HUES6 (cell line): ENCODE data around the gene TEX53.

Source experiments
- H3K27ac ChIP-seq: 2 replicates; pipeline ENCODE4 v1.7.0; 2013; ENCODE audit warnings: low read depth, mild to moderate bottlenecking, low read length, inconsistent platforms
- H3K27me3 ChIP-seq: 2 replicates; pipeline ENCODE4 v1.6.1; 2013; ENCODE audit warnings: low read length; ENCODE audit not compliant: control insufficient read depth, insufficient read depth
- H3K36me3 ChIP-seq: 2 replicates; pipeline ENCODE4 v1.6.1; 2013; ENCODE audit warnings: low read length; ENCODE audit not compliant: control insufficient read depth, insufficient read depth
- H3K4me1 ChIP-seq: 2 replicates; pipeline ENCODE4 v1.6.1; 2013; ENCODE audit warnings: low read length; ENCODE audit not compliant: control insufficient read depth, insufficient read depth
- H3K4me3 ChIP-seq: 2 replicates; pipeline ENCODE4 v1.5.1; 2013; ENCODE audit warnings: low read depth, low read length
- H3K9ac ChIP-seq: one replicate; pipeline ENCODE4 v1.6.1; 2013; ENCODE audit warnings: mild to moderate bottlenecking, low read length
- H3K9me3 ChIP-seq: 2 replicates; pipeline ENCODE4 v1.6.1; 2013; ENCODE audit warnings: low read depth, low read length; ENCODE audit not compliant: control insufficient read depth, insufficient read depth

The TEX53 gene

DNA sequence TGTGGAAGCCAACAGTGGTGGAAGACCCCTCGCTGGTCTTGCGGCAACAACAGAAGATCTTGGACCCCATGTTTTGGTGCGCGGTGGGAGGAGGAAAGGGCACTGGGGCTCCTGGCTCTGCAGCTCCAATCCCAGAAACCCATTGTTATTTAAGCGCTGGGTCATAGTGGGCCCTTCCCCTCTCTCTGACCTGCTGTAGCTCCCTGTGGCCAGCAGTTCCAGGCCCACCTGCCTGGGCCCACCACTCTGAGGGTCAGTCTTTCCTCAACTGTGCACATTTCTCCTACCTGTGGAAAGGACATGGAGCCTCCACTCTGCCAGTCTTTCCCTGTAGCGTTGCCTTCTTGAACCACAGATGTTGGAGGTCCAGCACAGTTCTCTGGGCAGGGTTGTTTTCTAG lies at the start of gene TEX53:
TEX53 (minus strand) TSS at position 101 of the 400 bp plus-strand sequence; CDS start at position 70, 31 bp downstream.
- Histone ChIP-seq H3K36me3 (no peaks in the 10 kb centered on the region), H3K27me3 (no peaks in the 10 kb centered on the region), H3K4me1 (peaks cover 14% of the 10 kb centered on the region), H3K4me3 (no peak within 1 kb of the TSS), H3K9ac (no peak within 1 kb of the TSS), H3K9me3 (no peaks in the 10 kb centered on the region), H3K27ac (no peak within 1 kb of the TSS)

DNA sequence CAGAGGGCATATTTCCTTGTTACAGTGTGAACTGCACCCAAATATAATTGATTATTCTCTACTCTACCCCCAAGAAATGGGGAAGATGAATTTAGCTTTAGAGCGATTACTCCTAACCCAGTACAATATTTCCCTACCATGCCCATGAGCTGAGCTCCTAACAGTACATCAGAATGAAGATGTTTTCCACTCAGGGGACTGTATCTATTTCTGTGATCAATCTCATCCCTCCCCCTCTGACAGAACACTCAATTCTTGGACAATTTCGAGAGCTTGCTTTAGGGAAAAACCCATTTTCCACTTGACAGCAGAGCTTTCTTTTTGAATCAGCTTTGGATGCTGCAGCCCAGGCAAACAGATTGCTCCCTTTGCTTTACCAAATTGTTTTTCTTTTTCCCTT lies 49.1 kb upstream of the TEX53 start:
- Histone ChIP-seq H3K4me1 (no peaks in the 10 kb centered on the region), H3K27ac (no peak overlapping the region), H3K4me3 (no peak overlapping the region), H3K36me3 (no peaks in the 10 kb centered on the region), H3K9me3 (no peaks in the 10 kb centered on the region), H3K27me3 (peaks cover 14% of the 10 kb centered on the region), H3K9ac (no peak overlapping the region)

DNA sequence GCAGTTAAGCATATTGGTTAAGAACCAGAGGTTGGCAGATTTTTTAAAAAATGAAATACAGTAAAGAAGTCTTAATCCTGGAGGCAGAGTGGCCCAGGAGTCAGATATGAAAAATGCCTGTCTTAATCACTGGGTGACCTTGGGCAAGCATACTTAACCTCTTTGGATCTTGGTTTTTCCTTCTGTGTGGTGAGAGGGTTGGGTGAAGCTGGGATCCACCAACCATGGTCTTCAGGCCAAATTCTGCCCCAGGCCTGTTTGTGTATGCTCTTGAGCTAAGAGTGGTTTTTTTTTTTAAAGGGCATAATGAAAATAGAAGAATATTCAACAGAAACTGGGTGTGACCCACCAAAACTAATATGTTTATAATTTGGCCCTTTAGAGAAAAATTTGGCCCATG lies 44.4 kb upstream of the TEX53 start:
- Histone ChIP-seq H3K27ac (no peak overlapping the region), H3K9me3 (no peaks in the 10 kb centered on the region), H3K4me1 (peaks cover 2% of the 10 kb centered on the region), H3K27me3 (peaks cover 3% of the 10 kb centered on the region), H3K9ac (no peak overlapping the region), H3K4me3 (no peak overlapping the region), H3K36me3 (no peaks in the 10 kb centered on the region)

DNA sequence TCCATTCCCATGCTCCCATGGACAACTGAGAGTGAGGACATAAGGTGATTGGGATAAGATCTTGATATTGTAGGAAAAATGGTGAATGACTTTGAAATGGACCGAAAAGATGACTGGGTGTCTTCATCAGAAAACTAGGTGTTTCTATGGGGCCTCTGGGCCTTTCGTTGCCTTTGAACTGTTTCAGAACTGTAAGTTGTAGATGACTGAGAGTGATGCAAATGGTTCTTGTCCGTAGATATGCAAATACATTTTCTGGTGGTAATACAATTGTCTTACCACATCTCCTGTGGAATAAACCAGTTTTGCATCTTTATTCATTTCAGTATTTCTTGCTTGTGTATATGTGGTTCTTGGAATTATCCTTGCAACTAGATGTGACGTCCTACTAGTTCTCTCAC lies 40.3 kb upstream of the TEX53 start:
- Histone ChIP-seq H3K36me3 (no peaks in the 10 kb centered on the region), H3K4me3 (no peak overlapping the region), H3K9me3 (no peaks in the 10 kb centered on the region), H3K27me3 (no peaks in the 10 kb centered on the region; the same call in 1 of the 2 replicates), H3K27ac (no peak overlapping the region), H3K9ac (no peak overlapping the region), H3K4me1 (peaks cover 2% of the 10 kb centered on the region)

DNA sequence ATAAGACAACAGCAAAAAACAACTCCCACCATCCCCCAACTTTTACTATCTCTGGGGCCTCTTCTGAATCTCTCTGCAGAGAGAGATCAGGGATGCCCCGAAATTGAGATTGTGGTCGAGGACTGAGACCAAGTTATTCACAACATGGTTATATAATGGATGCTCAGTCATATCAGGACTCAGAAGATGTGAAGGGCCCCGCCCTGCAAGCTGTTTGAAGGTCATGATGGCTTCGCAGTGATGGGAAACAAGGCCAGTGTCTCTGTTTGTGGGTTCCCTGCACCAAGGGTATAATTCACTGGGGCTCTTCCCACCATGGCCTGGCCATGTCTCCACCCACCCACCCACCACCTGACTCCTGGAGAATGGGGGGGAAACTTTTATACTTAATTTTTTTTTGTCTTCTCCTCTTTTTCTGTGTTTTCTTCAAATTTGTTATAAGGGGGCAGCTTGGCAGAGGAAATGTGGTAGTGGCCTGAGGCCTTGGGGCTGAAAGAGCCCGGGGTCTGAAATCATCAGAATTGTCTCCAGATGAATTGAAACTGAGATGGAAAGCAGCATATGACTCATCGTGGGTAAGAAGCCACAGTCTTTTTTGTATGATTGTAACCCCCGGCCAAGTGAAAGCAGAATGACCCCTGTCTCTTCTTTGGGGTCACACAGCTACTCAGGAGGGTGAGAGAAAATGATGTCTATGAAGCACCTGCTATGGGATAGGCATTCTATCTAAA lies 39.4 kb upstream of the TEX53 start:
- Histone ChIP-seq H3K27ac (no peak overlapping the region), H3K27me3 (no peaks in the 10 kb centered on the region; the same call in 1 of the 2 replicates)

DNA sequence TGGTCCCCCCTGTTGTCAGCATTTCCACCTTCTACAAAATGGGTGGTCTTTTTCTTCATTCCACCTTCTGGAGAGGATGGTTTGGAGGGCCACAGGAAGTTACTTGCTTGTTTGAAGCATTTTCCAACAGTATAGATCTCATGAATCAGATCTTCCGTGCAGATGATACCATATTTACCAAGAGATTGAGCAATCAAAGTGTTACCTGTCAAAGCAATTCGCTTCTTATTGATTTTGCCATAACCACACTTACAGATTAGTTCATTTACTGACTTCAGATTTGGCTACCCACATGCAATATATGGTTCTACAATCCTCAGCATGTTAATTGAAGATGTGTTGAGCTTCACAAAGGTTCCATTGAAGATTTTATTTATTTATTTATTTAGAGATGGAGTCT lies 38.3 kb upstream of the TEX53 start:
- no peak overlapping the region for H3K9ac ChIP-seq
- H3K9me3 ChIP-seq: no peaks in the 10 kb centered on the region
- H3K27ac ChIP-seq: no peak overlapping the region
- no peak overlapping the region for H3K4me3 ChIP-seq
- H3K27me3 ChIP-seq: no peaks in the 10 kb centered on the region; the same call in 1 of the 2 replicates
- H3K36me3 ChIP-seq: no peaks in the 10 kb centered on the region
- peaks cover 2% of the 10 kb centered on the region for H3K4me1 ChIP-seq

More for the DNA sequence above, 39.4 kb upstream of the TEX53 start:
- peaks cover 2% of the 10 kb centered on the region for H3K4me1 ChIP-seq
- no peak overlapping the region for H3K4me3 ChIP-seq
- H3K36me3 ChIP-seq: no peaks in the 10 kb centered on the region
- no peaks in the 10 kb centered on the region for H3K9me3 ChIP-seq
- no peak overlapping the region for H3K9ac ChIP-seq

DNA sequence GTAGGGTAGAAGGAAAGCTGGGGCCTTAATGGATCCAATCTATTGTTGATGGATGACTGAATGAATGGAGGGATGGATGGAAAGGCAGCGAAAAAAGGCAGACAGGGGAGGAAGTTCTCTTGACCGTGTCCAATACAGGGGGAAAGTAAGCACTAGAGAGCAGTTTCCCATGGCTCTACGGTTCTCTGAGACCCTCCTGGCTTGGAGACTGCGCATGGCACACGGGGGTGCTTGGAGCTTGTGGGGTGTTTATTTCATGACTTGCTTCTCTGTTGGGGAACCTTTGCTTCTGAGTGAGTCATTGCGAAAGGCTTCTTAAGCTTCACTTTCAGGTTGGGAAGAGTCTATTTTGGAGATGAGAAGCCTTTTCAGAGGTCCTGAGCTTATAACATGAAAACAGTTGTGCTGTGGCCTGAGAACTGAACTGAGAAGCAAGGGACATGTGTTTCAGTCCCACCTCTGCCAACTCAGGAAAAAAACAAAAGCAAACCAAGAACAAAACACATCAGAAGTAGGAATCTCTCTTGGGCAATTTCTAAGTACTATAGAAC lies 37.2 kb upstream of the TEX53 start:
- H3K9ac ChIP-seq: no peak overlapping the region
- no peaks in the 10 kb centered on the region for H3K36me3 ChIP-seq
- peaks cover 2% of the 10 kb centered on the region for H3K4me1 ChIP-seq
- no peaks in the 10 kb centered on the region for H3K9me3 ChIP-seq
- no peaks in the 10 kb centered on the region; the same call in 1 of the 2 replicates for H3K27me3 ChIP-seq
- H3K27ac ChIP-seq: no peak overlapping the region
- H3K4me3 ChIP-seq: no peak overlapping the region

DNA sequence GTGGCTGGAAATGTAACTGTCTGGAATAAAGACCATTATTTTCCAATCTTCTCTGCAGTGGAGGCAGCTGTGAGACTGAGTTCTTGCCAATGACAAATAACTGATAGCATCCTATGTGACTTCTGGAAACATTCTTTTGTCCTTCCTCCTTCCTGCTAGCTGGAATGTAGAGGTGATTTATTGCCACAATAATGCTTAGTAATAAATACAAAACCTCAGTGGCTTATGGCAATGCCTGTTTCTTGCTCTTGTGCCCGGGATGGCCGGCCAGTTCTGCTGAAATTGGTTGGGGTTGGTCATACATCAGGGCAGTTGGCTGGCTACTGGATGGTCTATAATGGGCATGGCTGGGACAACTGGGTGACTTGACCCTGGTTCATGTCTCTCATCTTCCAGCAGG lies 36.5 kb upstream of the TEX53 start:
- 0 out of 2 replicates have a peak, but pooled peaks cover under 1% of the 10 kb centered on the region for H3K4me1 ChIP-seq
- no peaks in the 10 kb centered on the region for H3K36me3 ChIP-seq
- H3K9me3 ChIP-seq: no peaks in the 10 kb centered on the region
- no peak overlapping the region for H3K9ac ChIP-seq
- H3K27me3 ChIP-seq: no peaks in the 10 kb centered on the region; the same call in 1 of the 2 replicates
- H3K27ac ChIP-seq: no peak overlapping the region
- no peak overlapping the region for H3K4me3 ChIP-seq

DNA sequence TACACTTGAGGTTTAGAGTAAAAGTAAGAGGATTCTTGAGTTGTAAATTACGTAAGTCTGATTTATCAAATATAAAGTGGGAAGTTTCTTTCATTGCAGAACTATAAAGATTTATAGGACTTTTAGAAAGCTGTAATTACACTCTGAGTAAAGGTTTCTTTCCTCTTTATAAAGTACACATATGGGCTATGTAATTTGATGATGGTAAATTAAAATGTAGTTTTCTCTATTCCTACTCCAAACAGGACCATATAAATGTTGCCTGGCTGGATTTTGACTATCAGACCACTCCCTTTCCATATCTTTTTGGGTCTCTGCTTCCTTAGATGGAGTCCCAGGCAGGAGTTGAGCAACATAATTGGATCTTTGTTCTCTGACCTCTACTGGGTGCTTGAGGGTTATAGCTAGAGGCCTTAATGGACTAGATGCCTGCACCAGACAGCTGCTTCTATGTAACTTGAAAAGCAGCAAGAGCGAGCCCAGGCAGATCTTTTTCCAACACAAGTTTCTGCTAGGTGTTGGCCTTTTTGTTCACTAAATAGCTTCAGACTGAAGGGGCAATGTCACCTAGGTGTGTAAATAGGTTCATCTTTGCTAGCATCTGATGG lies 35.7 kb upstream of the TEX53 start:
- H3K9me3 ChIP-seq: no peaks in the 10 kb centered on the region
- H3K27ac ChIP-seq: no peak overlapping the region
- no peak overlapping the region for H3K9ac ChIP-seq
- H3K36me3 ChIP-seq: no peaks in the 10 kb centered on the region
- no peaks in the 10 kb centered on the region; the same call in 1 of the 2 replicates for H3K27me3 ChIP-seq
- no peaks in the 10 kb centered on the region for H3K4me1 ChIP-seq
- no peak overlapping the region for H3K4me3 ChIP-seq

DNA sequence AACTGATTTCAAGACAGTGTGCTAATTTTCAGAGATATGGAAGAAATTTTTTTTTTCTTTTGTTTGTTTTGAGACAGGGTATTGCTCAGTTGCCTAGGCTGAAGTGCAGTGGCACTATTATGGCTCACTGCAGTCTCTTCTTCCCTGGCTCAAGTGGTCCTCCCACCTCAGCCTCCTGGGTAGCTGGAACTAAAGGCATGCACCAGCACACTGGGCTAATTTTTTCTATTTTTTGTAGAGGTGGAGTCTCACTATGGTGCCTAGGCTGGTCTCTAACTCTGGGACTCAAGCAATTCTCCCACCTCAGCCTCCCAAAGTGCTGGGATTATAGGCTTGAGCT lies 34.3 kb upstream of the TEX53 start:
- Histone ChIP-seq H3K9ac (no peak overlapping the region), H3K4me1 (no peaks in the 10 kb centered on the region), H3K4me3 (no peak overlapping the region), H3K9me3 (no peaks in the 10 kb centered on the region), H3K27ac (no peak overlapping the region), H3K36me3 (no peaks in the 10 kb centered on the region), H3K27me3 (no peaks in the 10 kb centered on the region)
